Hypothalamus (tissue), 51 donors: ENCODE results near the gene IL10.
"Not testable (repeated sequence)": the region's sequence is repeated elsewhere in the genome, so short reads cannot be mapped to it uniquely, and the experiment has no call there.

ENCODE experiments used
- DNase-seq, 51 donors: peaks; one replicate each; lab custom pipeline; 2025; lab: John Stamatoyannopoulos, UW

IL10 gene

DNA sequence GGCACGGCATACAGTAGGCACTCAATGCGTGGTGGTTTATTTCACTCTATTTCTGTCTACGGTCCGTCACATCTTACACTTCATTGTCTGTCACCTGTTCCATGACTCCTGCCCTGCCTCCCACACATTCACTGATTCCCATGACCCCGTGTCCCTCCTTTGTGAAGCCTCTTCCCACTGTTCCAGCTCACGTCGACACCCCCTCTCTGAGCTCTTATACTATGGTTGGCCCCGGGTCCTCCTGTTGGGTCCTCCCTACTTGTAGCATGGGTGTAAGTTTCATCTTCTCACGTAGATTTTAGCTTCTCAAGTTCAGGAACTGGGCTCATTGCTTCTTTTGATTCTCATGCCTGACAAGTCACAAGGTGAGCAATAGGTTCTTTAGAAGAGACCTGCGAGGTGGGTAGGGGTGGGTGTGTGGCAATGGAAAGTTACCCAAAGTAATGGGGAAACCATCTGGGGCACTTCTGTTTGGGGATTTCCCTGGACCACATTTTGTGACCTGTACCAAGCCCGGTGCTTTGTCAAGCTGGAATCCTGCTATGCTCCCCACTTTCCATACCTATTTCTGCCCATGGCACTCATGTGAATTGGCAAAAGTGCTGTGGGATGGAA, 22.1 kb upstream of the IL10 start:
- DNase-seq: no peak

DNA sequence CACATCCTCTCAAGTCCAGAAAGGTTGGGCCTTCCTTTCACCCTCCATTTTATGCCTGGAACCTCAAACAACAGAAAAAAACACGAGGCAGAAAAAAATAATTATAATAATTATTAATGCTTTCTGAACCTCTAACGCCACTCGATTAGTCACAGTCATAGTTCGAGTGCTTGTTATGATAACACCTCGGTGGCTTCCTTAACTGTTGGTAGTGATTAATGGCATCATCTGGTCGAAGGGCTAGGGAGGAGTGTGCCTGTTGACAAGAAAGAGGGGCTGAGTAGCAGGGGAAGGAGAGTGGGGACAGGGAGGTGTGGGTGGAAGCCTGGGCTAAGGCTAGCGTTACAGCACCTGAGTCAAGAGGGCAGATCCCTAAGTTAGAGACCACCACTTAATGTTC, 21.3 kb upstream of the IL10 start:
- DNase-seq: no peak

DNA sequence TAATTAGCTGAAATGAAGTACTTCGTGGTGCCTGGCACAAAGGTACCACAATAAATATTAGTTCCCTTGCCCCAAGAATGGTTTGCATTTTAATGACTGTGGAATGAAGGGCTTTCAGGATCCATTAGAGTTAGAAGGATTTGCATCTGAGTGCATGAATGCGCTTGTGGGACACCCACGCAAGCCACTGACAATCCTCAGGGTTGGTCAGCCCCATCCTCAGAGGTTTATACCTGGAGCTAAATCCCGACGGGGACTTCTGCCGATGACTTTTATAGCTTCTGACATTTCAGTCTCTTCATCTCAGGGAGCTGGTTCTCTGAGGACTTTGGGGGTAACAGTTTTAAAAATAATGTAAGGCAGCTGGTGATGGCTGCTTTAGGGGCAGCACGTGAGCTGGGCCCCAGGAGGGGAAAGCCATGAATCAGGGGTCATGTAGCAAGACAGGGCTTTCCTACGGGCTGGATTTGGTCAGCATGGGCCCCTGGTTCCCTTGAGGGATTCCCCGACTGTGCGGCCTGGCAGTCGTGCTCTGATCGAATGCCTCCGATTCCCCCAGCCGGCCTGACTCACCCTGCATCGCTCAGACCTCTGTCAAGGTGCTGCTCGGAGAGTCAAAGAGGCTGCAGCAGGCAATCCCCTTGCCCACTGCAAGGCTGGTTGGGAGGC, 20.8 kb upstream of the IL10 start:
- no peak for DNase-seq

DNA sequence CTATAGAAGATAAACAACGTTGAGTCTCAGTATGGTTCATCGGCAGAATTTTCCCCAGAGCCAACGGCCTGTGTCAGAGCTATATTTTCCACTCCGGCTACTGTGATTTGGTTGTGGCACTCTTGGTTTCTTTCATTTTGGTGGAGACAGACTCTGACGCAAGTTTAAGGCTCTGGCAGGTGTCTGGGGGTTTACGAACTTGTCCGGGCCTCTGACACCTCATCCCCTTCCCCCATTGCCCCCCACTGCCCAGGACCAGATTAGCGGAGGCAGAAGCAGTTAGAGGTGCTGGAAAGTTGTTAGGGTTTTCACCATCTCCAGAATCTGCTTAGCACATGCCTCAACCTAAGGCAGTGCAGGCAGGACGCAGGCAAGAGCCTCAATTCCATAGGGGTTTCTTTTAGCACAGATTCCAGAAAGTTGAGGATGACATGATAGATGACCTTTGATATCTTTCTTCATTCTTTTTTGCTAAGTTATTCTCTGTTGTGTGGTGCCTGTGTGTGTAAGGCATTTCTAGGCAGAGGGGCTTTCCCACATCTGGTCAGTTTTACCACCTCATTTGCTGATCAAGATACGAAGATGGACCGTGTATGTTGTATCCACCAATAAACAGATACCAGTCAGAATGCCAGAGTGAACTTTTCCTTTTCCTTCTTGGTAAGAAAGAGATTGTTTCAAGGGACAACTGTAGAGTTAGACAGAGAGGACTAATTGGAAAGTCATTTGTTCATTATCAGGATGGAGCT, 18.4 kb upstream of the IL10 start:
- no peak for DNase-seq

DNA sequence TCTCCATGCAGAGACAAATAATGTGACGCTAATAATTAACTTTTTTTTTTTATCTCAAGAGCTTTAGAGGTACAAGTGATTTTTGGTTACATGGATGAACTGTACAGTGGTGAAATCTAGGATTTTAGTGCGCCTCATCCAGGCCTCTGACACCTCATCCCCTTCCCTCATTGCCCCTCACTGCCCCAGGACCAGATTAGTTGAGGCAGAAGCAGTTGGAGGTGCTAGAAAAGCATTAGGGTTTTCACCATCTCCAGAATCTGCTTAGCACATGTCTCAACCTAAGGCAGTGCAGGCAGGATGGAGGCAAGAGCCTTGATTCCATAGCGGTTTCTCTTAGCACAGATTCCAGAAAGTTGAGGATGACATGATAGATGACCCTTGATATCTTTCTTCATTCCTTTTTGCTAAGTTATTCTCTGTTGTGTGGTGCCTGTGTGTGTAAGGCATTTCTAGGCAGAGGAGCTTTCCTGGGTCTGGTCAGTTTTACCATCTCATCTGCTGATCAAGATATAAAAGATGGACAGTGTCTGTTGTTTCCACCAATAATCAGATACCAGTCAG, 16.3 kb upstream of the IL10 start:
- no peak for DNase-seq

DNA sequence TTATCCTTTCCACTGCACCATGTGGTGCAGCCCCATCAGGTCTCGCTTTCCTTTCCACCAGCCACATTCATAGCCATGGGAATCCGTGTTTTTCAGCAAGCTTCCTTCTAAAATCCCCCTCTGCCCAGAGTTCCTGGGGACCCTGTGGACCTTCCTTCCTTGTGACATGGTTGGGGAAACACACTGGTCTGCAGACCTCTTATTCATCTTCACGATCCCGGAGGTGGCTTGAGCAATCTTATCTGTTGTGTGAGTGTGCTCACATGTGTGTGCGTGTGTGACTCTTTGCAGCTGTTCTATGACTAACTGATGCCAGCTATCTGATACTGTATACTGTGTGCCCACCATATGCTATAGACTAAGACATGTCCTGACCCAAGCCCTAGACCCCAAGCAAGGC, 15.6 kb upstream of the IL10 start:
- no peak for DNase-seq

DNA sequence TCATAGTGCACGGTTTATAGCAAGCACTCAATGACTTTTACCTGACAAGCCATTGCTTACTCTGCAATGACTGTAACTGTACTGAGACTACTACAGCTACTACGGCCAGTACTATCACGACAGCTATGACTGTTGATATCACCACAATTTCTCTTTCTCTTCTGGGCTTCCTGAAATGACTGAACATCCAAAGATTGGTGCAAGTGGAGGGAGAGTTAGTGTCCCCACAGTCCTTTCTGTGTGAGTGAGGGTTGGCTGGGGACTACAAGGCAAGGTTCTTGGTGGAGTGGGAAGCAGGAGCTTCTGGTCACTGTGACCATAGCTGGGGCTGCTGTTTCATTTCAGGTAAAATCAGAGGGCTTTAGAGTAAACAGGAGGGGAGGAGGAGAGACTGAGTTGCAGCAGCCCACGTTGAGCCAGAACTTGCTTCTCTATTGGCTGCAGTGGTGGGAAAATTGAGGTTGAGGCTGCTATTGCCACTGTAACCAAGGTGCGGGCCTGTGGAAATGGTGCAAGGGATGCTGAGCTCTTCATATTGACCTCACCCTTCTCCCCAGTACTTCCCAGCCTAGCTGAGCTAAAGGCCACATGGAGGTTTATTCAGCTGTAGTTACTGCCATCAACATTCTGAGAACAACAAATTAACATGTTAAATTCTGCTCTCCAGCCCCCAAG, 14.1 kb upstream of the IL10 start:
- no peak for DNase-seq

DNA sequence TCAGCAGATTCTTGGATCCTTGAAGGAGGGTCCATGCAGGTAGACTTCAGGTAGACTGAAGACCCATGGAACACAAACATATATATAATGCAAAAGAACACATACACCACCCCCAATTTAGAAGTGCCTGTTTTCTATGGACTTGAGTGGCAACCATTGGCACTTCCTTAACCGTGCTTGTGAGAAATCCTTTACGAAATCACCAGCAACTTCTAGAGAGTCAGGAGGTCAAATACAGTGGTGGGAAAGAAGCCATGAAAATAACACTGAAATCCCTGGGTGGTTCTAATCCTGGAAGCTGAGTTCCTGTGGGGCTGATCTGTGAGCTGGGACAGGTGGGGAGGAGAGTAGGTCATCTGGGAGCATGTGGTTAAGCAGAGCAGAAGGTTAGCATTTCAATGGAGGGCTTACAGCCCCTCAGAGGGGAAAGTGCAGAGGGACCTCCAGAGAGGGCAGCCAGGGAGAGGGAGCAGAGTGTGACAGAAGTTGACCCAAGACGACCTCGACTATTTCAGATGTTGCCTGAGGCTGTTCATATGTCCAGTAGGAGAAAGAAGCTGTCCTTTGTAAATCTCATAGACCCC, 13.0 kb upstream of the IL10 start:
- DNase-seq: no peak

DNA sequence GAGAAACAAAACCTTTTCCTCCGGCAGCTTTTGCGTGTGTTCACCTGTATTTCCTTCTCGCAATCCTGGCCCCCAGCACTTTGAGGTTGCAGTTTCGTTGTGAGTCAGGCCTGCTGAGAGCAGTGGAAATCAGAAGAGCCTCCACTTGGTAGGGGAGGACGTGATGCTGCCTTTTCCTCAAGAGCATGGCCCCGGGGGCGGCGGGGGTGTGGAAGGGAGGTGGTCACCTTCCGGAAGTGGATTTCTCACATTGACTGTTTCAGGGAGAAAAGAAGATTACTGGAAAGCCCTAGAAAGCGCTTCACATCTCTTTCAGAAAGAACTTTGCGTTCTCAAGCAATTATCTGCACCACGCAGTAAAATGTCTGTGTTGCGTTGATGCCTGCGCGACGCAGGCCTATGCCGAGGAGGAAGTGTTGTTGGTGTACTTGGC, 12.2 kb upstream of the IL10 start:
- no peak for DNase-seq

DNA sequence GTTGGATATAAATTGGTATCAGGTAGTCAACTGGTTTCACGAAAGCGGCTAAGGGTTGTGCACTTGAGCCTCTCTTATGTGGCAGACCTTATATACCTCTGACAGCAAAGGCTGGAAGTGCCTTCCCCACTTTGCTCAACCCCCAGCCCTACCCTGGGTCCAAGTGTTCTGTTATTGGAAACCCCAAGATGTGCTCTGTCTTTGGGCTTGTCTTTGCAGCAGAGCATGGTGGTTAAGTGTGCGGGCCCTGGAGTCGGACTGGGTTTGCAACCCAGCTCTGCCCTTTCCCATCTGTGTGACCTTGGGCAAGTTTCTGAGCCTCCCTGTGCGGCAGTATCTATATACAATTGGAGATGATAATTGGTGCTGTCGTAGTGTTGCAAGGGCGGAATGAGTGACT, 11.2 kb upstream of the IL10 start:
- no peak for DNase-seq

DNA sequence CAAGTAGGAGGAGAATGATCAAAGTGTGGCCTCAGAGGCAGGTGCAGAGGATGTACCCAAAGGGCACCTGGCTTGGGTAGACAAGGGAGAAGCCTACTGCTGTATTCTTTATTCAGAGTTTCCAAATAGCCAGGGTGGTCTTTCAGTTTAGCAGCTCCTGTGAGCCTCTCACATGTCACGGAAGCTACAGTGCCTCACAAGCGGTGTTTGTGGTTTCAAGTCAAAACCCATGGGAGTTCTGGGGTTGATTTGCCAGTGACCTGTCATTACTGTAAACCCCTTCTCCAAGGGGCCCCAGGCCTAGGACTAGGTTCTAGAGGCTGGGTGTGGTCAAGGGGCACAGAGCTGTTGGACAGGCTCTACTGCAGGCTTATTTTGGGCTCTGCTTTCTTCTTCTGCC, 10.2 kb upstream of the IL10 start:
- no peak for DNase-seq

DNA sequence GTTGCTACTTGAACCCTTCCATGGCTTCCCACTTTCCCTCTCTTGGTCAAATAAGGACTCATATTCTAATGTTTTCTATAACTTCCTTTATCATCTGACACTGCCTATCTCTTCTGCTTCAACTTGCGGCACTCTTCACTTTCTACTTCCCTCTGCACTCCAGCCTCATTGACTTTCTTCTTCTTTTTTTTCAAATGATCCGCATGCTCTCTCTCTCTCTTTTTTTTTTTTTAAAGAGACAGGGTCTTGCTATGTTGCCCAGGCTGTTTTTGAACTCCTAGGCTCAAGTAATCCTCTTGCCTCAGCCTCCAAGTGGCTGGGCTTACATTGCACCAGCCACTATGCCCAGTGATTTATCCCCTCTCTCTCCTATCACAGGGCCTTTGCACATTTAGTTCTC, 7.3 kb upstream of the IL10 start:
- DNase-seq: no peak

DNA sequence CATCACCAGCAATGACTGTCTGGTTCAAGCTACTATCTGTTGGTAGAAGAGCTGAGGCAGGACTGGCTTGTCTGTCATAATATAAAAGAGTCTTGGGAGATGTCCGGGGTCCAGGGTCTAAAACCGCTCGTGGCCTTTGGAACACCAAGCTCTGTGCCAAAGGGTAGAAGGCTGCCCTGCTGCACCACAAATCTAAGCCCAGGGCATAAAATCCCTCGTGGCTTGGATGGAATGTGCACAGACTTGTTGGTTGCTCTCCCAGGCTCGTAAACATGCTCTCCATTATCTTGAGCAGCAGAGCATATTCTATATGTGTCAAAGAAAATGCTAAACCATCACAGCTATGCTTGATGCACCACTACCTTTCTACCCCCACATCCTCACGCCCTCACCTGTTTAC, 6.6 kb upstream of the IL10 start:
- DNase-seq: not testable (repeated sequence)

DNA sequence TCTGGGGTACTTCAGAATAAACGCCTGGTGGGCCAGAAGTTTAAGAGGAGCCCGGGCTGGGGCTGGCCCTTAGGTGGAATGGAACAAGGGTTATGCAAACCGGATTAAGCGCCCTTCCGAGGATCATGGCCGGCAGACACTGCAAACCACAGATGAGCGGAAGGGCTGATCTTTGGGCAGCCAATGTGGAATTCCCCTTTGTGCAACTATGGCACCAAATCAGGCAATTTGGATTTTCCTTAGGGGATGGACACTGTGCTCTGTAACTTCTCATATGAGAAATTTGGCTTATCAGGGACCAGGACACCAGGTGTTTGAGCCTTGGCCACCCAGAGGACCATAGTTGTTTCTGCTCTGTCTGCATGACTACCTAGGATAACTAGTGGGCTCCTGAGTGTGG, 5.7 kb upstream of the IL10 start:
- DNase-seq: no peak

DNA sequence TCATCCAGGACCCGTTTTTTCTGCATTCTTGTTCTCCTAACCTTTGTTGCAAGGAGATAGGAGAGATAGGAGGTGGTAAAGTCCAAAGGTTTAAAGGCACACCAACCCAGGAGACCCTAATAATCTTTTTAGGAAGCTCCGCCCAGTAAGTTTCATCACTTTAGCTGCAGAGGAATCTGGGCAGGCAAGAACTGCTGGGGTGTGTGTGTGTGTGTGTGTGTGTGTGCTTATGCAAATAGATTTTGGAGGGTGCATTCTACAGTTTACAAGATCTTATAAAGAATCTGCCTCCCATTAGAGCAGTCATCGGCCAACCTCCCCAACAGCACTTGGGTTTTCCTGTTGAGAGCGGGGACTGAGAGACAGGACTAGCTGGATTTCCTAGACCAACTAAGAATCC, 3.9 kb upstream of the IL10 start:
- DNase-seq: no peak

DNA sequence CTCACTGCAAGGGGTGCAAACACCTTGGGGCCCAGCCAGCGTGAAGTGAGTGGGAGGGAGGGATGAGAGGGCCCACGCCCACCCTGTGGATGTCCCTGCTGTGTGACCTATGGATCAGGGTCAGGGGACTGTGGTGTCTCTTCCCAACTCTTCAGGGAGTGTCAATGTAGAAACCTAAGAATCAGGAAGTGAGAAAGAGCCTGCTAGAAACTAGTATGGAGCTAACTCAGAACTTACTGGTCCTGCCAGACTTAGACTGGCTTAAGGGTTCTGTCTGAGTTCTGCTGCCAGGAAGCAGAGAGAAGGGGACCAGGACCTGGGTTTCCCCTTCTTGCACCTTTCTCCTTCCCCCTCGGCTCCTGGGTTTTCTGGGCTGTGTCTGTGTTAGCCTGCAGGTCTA, 1.8 kb upstream of the IL10 start:
- no peak for DNase-seq

DNA sequence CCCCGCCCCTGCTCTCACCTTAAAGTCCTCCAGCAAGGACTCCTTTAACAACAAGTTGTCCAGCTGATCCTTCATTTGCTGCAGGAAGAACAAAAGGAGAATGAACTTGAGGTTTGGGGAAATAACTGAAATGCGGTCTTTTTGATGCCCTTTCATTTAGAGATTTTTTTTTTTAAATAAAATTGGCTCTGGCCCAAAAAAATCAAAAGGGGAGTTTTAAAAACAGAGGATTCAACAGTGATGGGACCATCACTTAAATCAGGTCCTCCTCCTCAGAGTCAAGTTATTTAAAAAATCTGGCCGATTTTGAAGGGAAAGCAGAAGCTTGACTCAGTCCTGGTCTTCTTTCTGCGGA, 979 bp downstream of the IL10 start:
- no peak for DNase-seq

DNA sequence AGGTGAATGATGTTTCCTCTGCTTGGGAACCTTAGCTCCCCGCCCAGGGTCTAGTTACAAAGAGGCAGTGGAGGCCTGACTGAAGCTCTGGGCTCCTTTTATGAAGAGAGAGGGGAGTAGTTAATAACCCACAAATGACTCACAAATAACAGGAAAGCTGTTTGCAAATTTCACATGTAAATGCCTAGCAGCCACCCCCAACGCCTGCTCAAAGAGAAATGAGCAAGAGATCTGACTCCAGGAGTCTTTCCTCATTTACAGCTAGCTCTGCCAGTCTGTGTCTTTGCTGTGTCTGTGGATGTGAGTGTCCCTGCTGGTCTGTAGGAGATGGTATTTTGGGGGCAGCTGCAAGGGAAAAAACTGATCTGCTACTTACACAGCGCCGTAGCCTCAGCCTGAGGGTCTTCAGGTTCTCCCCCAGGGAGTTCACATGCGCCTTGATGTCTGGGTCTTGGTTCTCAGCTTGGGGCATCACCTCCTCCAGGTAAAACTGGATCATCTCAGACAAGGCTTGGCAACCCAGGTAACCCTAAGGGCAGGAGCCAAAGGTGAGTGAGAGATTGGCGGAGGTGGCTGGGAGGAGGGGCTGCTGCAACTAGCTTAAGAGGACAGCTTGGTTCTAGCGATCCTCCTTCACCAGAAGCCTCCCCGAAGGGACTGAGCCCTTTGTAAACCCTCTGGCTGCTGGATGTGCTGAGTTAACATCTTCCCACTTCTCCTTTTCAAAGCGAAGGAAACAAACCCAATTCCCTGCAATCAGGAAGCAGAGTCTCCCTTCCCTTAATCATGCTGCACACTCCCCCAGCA, 1.6 kb downstream of the IL10 start, which contains the start of gene IL19:
Gene IL19 (plus strand): TSS at position 243 of the 807 bp plus-strand sequence. CDS start 65,890 bp downstream, outside the sequence.
- peak in 3 of 51 donors; percentile 4 to 7 (median 5) for DNase-seq

DNA sequence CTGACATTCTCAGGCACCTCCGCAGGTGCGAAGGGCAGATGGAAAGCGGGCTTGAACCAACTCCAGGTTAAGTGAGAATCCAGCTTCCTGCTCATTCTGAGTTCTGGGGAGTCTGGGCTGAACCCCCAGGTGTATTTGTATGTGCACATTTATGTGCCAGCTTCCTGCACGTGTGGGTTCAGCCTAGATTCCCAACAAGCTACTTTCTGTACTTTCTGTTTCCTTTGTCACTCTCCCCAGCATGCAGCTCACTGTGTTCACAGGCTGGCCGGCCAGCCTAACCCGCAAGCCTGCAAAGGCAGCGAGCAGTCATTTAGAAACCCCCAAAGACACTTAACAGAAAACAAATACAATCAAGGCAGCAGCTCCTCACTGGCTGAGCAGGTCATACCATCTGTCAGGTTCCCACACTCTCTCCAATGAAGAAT, 3.0 kb downstream of the IL10 start:
- no peak for DNase-seq
